HEK293T (cell line): Measurements from ENCODE around the gene MDK.

ENCODE experiments used
- CTCF ChIA-PET: fragments of 350-600 bp; formaldehyde crosslinking; extraction: SDS; loops from one replicate; lab custom pipeline; 2021; ENCODE audit warnings: antibody characterized with exemption, inconsistent platforms; lab: Yijun Ruan, JAX
- POLR2A ChIA-PET: fragments of 350-600 bp; formaldehyde crosslinking; extraction: SDS; loops from one replicate; lab custom pipeline; 2020; ENCODE audit warnings: antibody characterized with exemption, inconsistent platforms; lab: Yijun Ruan, JAX
- DNase-seq: peaks from one replicate; pipeline ENCODE4 v3.0.0; 2012; ENCODE audit warnings: mixed read lengths; ENCODE audit errors: extremely low spot score
- ARNT ChIP-seq: fragments of 450-650 bp; IDR thresholded peaks from 2 replicates; pipeline ENCODE4 v1.6.1; 2017; ENCODE audit warnings: mild to moderate bottlenecking
- BHLHE40 ChIP-seq: fragments of 450-650 bp; IDR thresholded peaks from 2 replicates; pipeline ENCODE4 v1.6.1; 2016; ENCODE audit warnings: mild to moderate bottlenecking, moderate library complexity, borderline replicate concordance
- CTBP1 ChIP-seq: fragments of 450-650 bp; IDR thresholded peaks from 2 replicates; pipeline ENCODE4 v1.6.1; 2016; ENCODE audit warnings: borderline replicate concordance
- ELF4 ChIP-seq: fragments of 450-650 bp; IDR thresholded peaks from 2 replicates; pipeline ENCODE4 v1.6.1; 2017; ENCODE audit warnings: antibody characterized with exemption
- FOXA1 ChIP-seq: fragments of 450-650 bp; IDR thresholded peaks from 2 replicates; pipeline ENCODE4 v1.6.1; 2016; ENCODE audit warnings: mild to moderate bottlenecking
- FOXK2 ChIP-seq: fragments of 450-650 bp; IDR thresholded peaks from 2 replicates; pipeline ENCODE4 v1.6.1; 2016; ENCODE audit warnings: mild to moderate bottlenecking
- FOXM1 ChIP-seq: fragments of 450-650 bp; IDR thresholded peaks from 2 replicates; pipeline ENCODE4 v1.6.1; 2017; ENCODE audit warnings: mild to moderate bottlenecking, borderline replicate concordance
- HDGF ChIP-seq: fragments of 450-650 bp; IDR thresholded peaks from 2 replicates; pipeline ENCODE4 v1.6.1; 2017; ENCODE audit warnings: antibody characterized with exemption, borderline replicate concordance
- L3MBTL2 ChIP-seq: fragments of 450-650 bp; conservative IDR thresholded peaks from 2 replicates; pipeline ENCODE4 v1.6.1; 2016; ENCODE audit warnings: mild to moderate bottlenecking
- LEF1 ChIP-seq: fragments of 450-650 bp; IDR thresholded peaks from 2 replicates; pipeline ENCODE4 v1.6.1; 2017; ENCODE audit warnings: mild to moderate bottlenecking, borderline replicate concordance
- NFRKB ChIP-seq: fragments of 450-650 bp; IDR thresholded peaks from 2 replicates; pipeline ENCODE4 v1.6.1; 2016; ENCODE audit warnings: mild to moderate bottlenecking, moderate library complexity
- PKNOX1 ChIP-seq: fragments of 450-650 bp; IDR thresholded peaks from 2 replicates; pipeline ENCODE4 v1.6.1; 2016
- SP1 ChIP-seq: fragments of 450-650 bp; IDR thresholded peaks from 2 replicates; pipeline ENCODE4 v1.6.1; 2017
- SUZ12 ChIP-seq: fragments of 450-650 bp; IDR thresholded peaks from 2 replicates; pipeline ENCODE4 v1.6.1; 2016; ENCODE audit warnings: mild to moderate bottlenecking
- TARDBP ChIP-seq: fragments of 450-650 bp; IDR thresholded peaks from 2 replicates; pipeline ENCODE4 v1.6.1; 2016
- ZNF384 ChIP-seq: fragments of 450-650 bp; IDR thresholded peaks from 2 replicates; pipeline ENCODE4 v1.6.1; 2016

Gene MDK

GRCh38 chr11:46427364-46427763 is 45.9 kb downstream of the MDK start:
- CTCF ChIA-PET: no interaction called here
- POLR2A ChIA-PET: no interaction called here
- TF ChIP-seq FOXK2 (no peak), SUZ12 (no peak), ELF4 (no peak), FOXM1 (no peak), PKNOX1 (no peak), HDGF (no peak), BHLHE40 (no peak), ZNF384 (no peak), SP1 (no peak), NFRKB (no peak), ARNT (no peak), FOXA1 (no peak), CTBP1 (no peak), LEF1 (no peak), TARDBP (no peak), L3MBTL2 (no peak)
- DNase-seq: no peak

- CTCF ChIA-PET: no interaction called here
- POLR2A ChIA-PET: no interaction called here
- no peak for DNase-seq
- TF ChIP-seq NFRKB: no peak
- TF ChIP-seq BHLHE40: no peak
- no peak for TF ChIP-seq ELF4
- TF ChIP-seq SP1: no peak
- no peak for TF ChIP-seq FOXM1
- no peak for TF ChIP-seq ZNF384
- no peak for TF ChIP-seq FOXK2
- no peak for TF ChIP-seq PKNOX1
- TF ChIP-seq FOXA1: no peak
These were observed 48.2 kb downstream of the MDK start for GRCh38 chr11:46429717-46430116.

- no peak for TF ChIP-seq ELF4
- no peak for TF ChIP-seq FOXK2
- TF ChIP-seq HDGF: no peak
- no peak for TF ChIP-seq SUZ12
- no peak for TF ChIP-seq FOXM1
- no peak for TF ChIP-seq BHLHE40
- no peak for TF ChIP-seq SP1
- no peak for TF ChIP-seq LEF1
- TF ChIP-seq PKNOX1: no peak
- TF ChIP-seq TARDBP: no peak
- no peak for TF ChIP-seq ARNT
- TF ChIP-seq CTBP1: no peak
- no peak for TF ChIP-seq NFRKB
- TF ChIP-seq ZNF384: no peak
- TF ChIP-seq FOXA1: no peak
- TF ChIP-seq L3MBTL2: no peak
These were observed 49.7 kb downstream of the MDK start for GRCh38 chr11:46431211-46431610.

More at GRCh38 chr11:46431211-46431610, 49.7 kb downstream of the MDK start:
- ChIA-PET CTCF (no interaction called here), POLR2A (no interaction called here)
- DNase-seq: no peak
